Ectodermal cell (in vitro differentiated cells): ENCODE data around the gene CEACAM20. TPM values are rescaled to one million over a fixed set of nuclear protein-coding genes. Genes with fewer than 3 reads are reported as not detected.

Source experiments
- H3K27ac ChIP-seq: 2 replicates; pipeline ENCODE4 v1.7.0; 2013; ENCODE audit warnings: mild to moderate bottlenecking, low read depth, low read length; ENCODE audit not compliant: insufficient read depth, poor library complexity, severe bottlenecking
- H3K27me3 ChIP-seq: 2 replicates; pipeline ENCODE4 v1.7.0; 2013; ENCODE audit warnings: mild to moderate bottlenecking, low read length; ENCODE audit not compliant: insufficient read depth, control insufficient read depth, poor library complexity, severe bottlenecking
- H3K36me3 ChIP-seq: one replicate; pipeline ENCODE4 v1.7.0; 2013; ENCODE audit warnings: low read length; ENCODE audit not compliant: control insufficient read depth, insufficient read depth
- H3K4me1 ChIP-seq: one replicate; pipeline ENCODE4 v1.7.0; 2013; ENCODE audit warnings: low read length; ENCODE audit not compliant: control insufficient read depth, insufficient read depth
- H3K4me3 ChIP-seq: 2 replicates; pipeline ENCODE4 v1.7.0; 2013; ENCODE audit warnings: low read depth, low read length, control low read depth; ENCODE audit not compliant: insufficient read depth
- H3K9me3 ChIP-seq: 2 replicates; pipeline ENCODE4 v1.7.0; 2013; ENCODE audit warnings: mild to moderate bottlenecking, low read length, moderate library complexity; ENCODE audit not compliant: control insufficient read depth
- WGBS, 2 experiments: methylation state at CpG; one replicate each; pipeline ENCODE4 v1.1.7; 2013; ENCODE audit warnings: missing lambda C conversion rate in 2 of 2; 5-methylcytosine and 5-hydroxymethylcytosine counted together
- polyA plus RNA-seq, 4 experiments: library from polyadenylated mRNA; stranded (reverse); fragments of 50-300 nt; gene quantifications; one replicate each; pipeline ENCODE4 v1.2.3, GENCODE V29; 2013

Gene CEACAM20
- polyA plus RNA-seq (2013, experiment 1 of 4): not detected
- not detected for polyA plus RNA-seq (2013, experiment 2 of 4)
- not detected for polyA plus RNA-seq (2013, experiment 3 of 4)
- polyA plus RNA-seq (2013, experiment 4 of 4): not detected

DNA sequence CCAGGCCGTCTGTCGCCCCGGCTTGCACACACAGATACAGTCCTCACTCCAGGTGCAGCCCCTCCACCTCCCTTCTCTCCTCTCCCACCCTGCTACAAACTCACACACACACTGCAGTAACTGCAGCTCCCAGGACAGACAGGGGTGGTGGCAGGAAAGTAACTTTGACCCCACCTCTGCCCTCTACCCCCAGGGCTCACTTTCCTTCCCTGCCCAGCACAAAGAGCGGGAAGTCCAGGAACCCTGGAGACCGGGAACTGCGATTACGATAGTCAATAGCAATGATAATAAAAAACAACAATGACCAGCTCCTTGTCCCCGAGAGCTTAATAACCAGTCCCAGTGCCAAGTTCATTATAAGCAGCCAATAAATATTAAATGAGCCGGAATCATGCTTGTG lies at the start of gene CEACAM20:
Gene CEACAM20 (minus strand): TSS at position 140 of the 400 bp plus-strand sequence. CDS start 166 bp downstream, outside the sequence.
- H3K4me1 ChIP-seq: no peaks in the 10 kb centered on the region
- peaks cover 2% of the 10 kb centered on the region for H3K9me3 ChIP-seq
- H3K36me3 ChIP-seq: no peaks in the 10 kb centered on the region
- no peak within 1 kb of the TSS for H3K27ac ChIP-seq
- no peak within 1 kb of the TSS for H3K4me3 ChIP-seq
- WGBS, 2 experiments: 88 to 93% methylated on average over 9 of the region's 9 CpGs
- no peaks in the 10 kb centered on the region for H3K27me3 ChIP-seq

DNA sequence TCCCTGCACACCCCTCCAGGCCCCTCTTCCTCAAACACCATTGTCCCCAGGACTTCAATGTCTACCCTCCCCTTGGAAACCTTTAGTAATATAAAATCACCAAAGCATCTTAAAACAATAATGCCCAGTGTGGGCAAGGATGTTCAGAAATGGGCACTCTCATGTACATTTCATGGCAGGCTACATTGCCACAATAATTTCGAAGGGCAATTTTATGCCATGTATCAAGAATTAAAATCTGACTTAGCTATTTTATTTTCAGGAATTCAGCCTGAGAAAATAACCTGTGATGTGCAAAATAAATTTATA lies 48.0 kb upstream of the CEACAM20 start:
- Histone ChIP-seq H3K27ac (no peak overlapping the region), H3K4me3 (no peak overlapping the region), H3K9me3 (no peaks in the 10 kb centered on the region), H3K4me1 (no peaks in the 10 kb centered on the region), H3K27me3 (no peaks in the 10 kb centered on the region), H3K36me3 (no peaks in the 10 kb centered on the region)
- WGBS, 2 experiments: 82 to 84% methylated on average over 1 of the region's 1 CpG

DNA sequence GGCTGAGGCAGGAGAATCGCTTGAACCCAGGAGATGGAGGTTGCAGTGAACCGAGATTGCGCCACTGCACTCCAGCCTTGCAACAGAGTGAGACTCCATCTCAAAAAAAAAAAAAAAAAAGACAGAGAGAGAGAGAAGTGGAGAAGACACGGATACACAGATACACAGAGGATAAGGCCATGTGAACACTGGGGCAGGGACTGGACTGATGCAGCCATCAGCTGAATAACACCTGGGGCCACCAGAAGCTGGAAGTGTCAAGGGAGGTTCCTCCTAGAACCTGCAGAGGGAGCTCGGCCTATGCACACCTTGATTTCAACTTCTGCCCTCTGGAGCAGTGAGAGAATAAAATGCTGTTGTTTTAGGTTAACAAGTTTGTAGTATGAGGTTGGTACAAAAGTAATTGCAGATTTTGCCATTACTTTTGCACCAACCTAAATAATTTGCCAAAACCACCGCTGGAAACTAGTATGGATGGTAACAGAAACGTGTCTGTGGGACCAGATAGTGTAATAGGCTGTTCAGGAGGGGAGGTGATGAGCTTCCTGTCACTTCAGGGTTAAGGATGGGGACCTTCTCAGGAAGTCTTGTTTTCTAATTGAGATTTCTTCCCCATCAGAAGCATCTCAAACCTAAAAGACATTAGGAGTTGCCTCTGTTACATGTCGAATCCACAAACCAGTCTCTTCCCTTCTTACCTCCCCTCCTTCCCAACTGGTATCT lies 47.5 kb upstream of the CEACAM20 start:
- H3K27ac ChIP-seq: no peak overlapping the region
- WGBS, 2 experiments: 73 to 76% methylated on average over 8 of the region's 8 CpGs
- H3K4me1 ChIP-seq: no peaks in the 10 kb centered on the region
- no peaks in the 10 kb centered on the region for H3K27me3 ChIP-seq
- no peaks in the 10 kb centered on the region for H3K36me3 ChIP-seq
- H3K9me3 ChIP-seq: no peaks in the 10 kb centered on the region
- no peak overlapping the region for H3K4me3 ChIP-seq

DNA sequence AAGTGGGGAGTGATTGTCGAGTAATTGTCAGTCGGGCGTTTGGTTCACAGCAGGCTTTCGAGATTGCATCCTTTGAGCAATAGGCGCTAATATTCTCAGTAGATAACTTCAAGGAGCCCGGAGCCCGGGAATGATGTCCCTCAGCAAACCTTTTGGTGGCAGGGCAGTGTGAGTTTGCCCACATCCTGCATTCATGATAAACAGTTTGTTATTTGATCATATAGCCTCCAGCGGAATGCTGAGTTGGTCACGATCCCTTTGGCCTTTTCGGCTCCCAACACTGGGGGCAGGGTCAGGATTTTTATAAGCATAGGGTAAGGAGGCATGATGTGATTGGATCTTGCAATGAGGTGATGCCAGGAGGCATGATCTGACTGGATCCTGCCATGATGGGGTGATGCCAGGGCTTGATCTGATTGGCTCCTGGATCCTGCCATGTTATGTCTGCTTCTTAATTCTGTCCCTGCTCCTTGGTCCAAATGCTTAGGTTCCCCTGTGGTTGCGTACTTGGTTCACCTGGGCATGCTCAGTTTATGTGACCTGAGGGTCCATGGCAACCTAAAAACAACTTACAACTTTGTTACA lies 45.7 kb upstream of the CEACAM20 start:
- Histone ChIP-seq H3K36me3 (no peaks in the 10 kb centered on the region), H3K27ac (no peak overlapping the region), H3K27me3 (no peaks in the 10 kb centered on the region), H3K4me3 (no peak overlapping the region), H3K4me1 (no peaks in the 10 kb centered on the region), H3K9me3 (no peaks in the 10 kb centered on the region)
- WGBS, 2 experiments: 91 to 92% methylated on average over 11 of the region's 11 CpGs

DNA sequence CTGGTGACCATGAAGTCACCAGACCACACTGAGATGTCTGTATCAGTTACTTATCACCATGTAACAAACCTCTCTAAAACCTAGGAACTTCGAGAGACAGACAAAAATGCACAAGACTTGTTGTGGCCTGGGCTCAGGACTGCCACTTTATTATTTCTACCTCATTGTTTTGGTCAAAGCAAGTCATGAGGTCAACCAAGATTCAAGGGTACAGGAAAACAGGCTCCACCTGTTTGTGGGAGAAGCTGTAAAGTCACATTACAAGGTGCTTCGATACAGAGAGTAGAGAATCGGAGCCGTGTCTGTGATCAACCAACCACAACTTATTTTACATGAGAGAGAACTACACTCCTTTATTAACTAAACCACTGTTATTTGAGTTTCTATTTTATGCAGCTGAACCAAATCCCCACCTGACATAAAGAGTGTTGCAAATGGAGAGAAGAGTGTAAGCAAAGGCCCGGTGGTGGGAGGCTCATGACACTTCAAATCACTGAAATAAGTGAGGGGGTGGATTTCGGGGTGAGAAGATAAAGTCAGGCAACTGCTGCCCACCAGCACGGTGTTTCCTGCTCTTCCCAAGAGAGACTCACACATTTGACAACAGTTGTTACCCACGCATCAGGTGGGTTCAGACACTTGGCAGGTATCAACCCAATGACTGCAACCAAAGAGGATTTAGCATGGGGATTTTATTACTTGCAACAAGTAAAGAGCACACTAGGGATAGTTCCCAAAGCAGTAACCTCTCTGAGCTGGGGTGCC lies 44.9 kb upstream of the CEACAM20 start:
- H3K27me3 ChIP-seq: no peaks in the 10 kb centered on the region
- H3K36me3 ChIP-seq: no peaks in the 10 kb centered on the region
- H3K4me1 ChIP-seq: no peaks in the 10 kb centered on the region
- H3K4me3 ChIP-seq: no peak overlapping the region
- no peak overlapping the region for H3K27ac ChIP-seq
- WGBS, 2 experiments: 93% methylated on average over 8 of the region's 8 CpGs
- H3K9me3 ChIP-seq: no peaks in the 10 kb centered on the region

DNA sequence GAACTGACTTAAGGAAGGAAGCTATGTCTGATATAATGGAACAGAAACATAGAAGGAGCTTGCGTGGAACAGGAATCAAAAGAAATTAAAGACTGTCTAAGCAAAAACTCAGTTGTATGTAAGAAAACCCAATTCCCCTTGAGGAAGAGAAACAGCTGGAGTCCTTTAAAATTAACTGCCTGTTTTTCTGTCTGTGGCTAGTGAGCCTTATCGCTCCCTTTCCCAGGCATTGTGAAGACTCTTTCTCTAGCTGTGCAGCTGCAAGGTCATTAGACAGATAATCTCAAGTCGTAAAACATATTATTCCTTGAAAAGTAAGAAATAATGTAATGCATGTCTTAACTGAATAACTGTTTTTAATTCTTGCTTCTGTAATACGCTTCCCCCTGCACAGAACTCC lies 44.2 kb upstream of the CEACAM20 start:
- H3K27me3 ChIP-seq: no peaks in the 10 kb centered on the region
- no peaks in the 10 kb centered on the region for H3K36me3 ChIP-seq
- 92 to 93% methylated on average over 2 to 4 of the region's 4 CpGs for WGBS, 2 experiments
- H3K9me3 ChIP-seq: no peaks in the 10 kb centered on the region
- no peaks in the 10 kb centered on the region for H3K4me1 ChIP-seq
- H3K27ac ChIP-seq: no peak overlapping the region
- H3K4me3 ChIP-seq: no peak overlapping the region

DNA sequence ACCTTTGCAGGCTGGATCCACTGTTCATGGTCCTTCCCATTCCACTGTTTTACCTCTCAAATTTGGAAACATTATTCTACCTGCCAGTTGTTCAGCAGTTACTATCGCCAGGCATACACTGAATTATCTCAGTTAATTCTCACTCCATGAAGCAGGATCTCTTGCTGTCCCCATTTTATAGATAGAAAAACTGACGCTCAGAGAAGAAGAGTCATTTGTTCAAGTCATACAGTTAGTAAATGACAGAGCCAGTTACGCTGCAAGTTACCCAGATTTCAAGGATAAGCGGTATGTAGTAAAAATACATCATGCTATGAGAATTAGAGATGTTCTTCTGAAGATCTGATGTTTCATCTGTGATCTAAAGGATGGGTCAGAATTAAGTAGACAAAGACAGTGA lies 43.7 kb upstream of the CEACAM20 start:
- Histone ChIP-seq H3K36me3 (no peaks in the 10 kb centered on the region), H3K4me3 (no peak overlapping the region), H3K4me1 (no peaks in the 10 kb centered on the region), H3K27me3 (no peaks in the 10 kb centered on the region), H3K9me3 (no peaks in the 10 kb centered on the region), H3K27ac (no peak overlapping the region)
- 92 to 94% methylated on average over 4 of the region's 4 CpGs for WGBS, 2 experiments

DNA sequence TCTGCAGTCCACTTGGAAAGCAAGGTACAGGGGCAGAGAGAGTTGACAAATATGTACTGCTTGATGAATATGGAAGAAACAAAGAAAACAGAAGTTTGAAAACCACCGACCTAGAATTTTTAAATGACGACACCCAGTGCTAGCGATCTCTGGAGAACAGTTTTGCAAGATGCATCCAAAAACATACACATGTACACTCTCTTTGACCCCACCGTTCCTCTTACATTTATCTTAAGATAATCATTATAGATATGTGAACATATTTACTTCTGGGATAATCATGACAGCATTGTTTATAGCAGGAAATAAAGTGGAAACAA lies 43.1 kb upstream of the CEACAM20 start:
- Histone ChIP-seq H3K4me3 (no peak overlapping the region), H3K4me1 (no peaks in the 10 kb centered on the region), H3K36me3 (no peaks in the 10 kb centered on the region), H3K27me3 (no peaks in the 10 kb centered on the region), H3K27ac (no peak overlapping the region), H3K9me3 (no peaks in the 10 kb centered on the region)
- 88 to 100% methylated on average over 3 of the region's 4 CpGs for WGBS, 2 experiments

DNA sequence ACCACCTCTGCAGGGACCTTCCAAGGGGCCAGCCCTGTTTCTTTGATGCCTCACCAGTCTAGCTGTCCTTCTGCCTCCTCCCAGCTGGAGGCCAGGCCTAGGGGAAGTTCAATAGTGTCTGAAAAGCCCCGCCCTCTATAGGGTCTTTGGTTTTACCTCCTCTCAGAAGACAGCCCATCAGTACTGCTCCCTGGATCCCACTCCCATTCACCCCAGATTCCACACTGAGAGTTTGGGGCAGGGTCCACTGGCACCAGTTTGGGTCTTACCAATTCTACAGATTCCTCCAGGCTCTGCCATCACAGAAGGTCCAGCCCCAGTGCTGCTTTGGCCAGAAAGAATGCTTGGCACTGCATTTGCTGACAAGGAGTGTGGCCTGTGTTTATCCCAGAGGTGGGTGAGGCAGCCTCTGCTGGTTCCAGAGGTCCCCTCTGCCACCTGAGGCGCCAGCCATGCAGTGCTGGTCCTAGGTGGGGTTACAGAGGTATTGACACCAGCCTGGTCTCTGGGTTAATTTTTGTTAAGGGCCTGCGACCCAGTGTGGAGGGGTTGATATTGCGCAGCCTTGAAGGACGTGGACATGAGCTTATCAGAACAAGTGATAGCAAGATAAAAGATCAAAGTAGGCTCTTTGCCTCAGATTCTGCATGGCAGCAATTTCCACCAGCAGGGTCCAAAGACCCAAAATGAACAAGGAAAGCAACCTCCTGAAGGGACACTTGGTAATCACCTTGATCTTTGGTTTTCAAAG lies 42.5 kb upstream of the CEACAM20 start:
- Histone ChIP-seq H3K9me3 (no peaks in the 10 kb centered on the region), H3K36me3 (no peaks in the 10 kb centered on the region), H3K27ac (no peak overlapping the region), H3K4me1 (no peaks in the 10 kb centered on the region), H3K27me3 (no peaks in the 10 kb centered on the region), H3K4me3 (no peak overlapping the region)
- 90 to 94% methylated on average over 5 of the region's 5 CpGs for WGBS, 2 experiments
